WERI-Rb-1 (cell line): ENCODE data around the gene SPACDR.
A peak's percentile ranks its signal among the peaks of the same experiment; 100 is the strongest.

Experiments used
- DNase-seq: peaks from one replicate; pipeline ENCODE4 v3.0.0-alpha.2; 2020
- H3K27ac ChIP-seq: fragments of 250-450 bp; sonication (Bioruptor Pico); 2 replicates; pipeline ENCODE4 v1.5.1; 2020; ENCODE audit warnings: mild to moderate bottlenecking, moderate library complexity
- H3K27me3 ChIP-seq: fragments of 250-450 bp; sonication (Bioruptor Pico); 2 replicates; pipeline ENCODE4 v1.5.1; 2021; ENCODE audit warnings: mild to moderate bottlenecking, low read depth, moderate library complexity; ENCODE audit not compliant: insufficient read depth, severe bottlenecking
- H3K36me3 ChIP-seq: fragments of 250-450 bp; sonication (Bioruptor Pico); 2 replicates; pipeline ENCODE4 v1.5.1; 2020; ENCODE audit warnings: mild to moderate bottlenecking, moderate library complexity
- H3K4me3 ChIP-seq: 2 replicates; pipeline ENCODE4 v1.5.1; 2011; ENCODE audit warnings: low read depth, mild to moderate bottlenecking, control low read depth, low read length
- H3K9me3 ChIP-seq: fragments of 250-450 bp; sonication (Bioruptor Pico); 2 replicates; pipeline ENCODE4 v1.5.1; 2021; ENCODE audit warnings: mild to moderate bottlenecking, moderate library complexity; ENCODE audit not compliant: severe bottlenecking
- CTCF ChIP-seq: IDR thresholded peaks from 2 replicates; pipeline ENCODE4 v1.5.1; 2011; ENCODE audit warnings: low read depth, mild to moderate bottlenecking, control low read depth, inconsistent platforms, low read length

The SPACDR gene

GRCh38 chr7:100434297-100435144 is 29.5 kb downstream of the SPACDR start:
- H3K4me3 ChIP-seq: no peak overlapping the region
- H3K36me3 ChIP-seq: peaks cover 57% of the 10 kb centered on the region
- H3K27ac ChIP-seq: peak overlapping the region; percentile 88
- no peak for TF ChIP-seq CTCF
- DNase-seq: no peak
- no peaks in the 10 kb centered on the region for H3K27me3 ChIP-seq
- no peaks in the 10 kb centered on the region for H3K9me3 ChIP-seq

DNA sequence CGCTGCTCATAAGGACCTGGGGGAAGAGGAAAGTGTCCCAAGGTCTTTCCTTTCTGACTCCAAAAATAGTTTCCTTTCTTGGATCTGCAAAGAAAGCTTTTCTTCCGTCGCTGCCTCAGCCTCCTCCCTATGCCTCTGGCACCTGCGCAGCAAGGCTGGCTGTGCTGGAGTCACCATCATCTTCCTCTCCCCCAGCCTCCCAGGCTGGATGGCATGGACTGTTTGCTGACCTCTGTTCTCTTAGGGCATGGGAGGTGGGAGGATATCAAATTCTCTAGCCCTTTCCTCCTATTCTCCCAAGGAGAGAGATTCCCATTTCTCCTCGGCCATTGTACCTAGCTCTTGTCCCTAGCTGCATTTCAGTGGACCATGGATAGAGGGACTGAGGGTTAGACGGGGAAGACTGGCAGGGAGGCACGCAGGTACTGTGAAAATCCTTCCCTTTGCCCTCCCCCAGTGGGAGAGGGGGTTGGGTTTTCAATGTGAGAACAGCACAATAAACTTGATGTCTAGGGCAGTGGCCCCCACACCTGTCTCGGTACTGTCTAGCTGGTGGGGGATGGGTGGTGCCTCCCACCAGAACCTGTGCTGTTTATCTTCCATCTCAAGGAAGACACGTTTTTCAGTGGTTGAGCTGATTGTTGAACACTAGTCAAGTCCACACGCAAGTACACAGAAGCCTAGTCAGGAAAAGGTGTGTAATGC is 30.3 kb downstream of the SPACDR start:
- Histone ChIP-seq H3K4me3 (no peak overlapping the region), H3K27ac (peak overlapping the region; percentile 18; the same call in 1 of the 2 replicates), H3K36me3 (peaks cover 57% of the 10 kb centered on the region), H3K27me3 (no peaks in the 10 kb centered on the region), H3K9me3 (no peaks in the 10 kb centered on the region)
- DNase-seq: no peak
- no peak for TF ChIP-seq CTCF

DNA sequence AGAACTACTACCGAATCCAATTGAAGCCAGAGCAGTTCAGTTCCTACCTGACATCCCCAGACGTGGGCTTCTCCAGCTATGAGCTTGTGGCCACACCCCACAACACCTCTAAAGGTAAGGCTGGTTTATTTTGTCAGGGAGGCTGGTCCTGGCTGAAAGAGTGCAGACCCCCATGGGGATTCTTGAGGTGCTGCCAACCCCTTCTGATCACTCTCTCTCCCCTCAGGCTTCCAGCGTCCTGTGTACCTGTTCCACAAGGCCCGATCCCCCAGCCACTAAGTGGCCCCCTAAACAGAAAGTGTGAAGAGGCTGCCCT is 30.8 kb downstream of the SPACDR start:
- no peak for DNase-seq
- Histone ChIP-seq H3K36me3 (peaks cover 57% of the 10 kb centered on the region), H3K27me3 (no peaks in the 10 kb centered on the region), H3K9me3 (no peaks in the 10 kb centered on the region), H3K27ac (no peak overlapping the region), H3K4me3 (no peak overlapping the region)
- TF ChIP-seq CTCF: no peak

DNA sequence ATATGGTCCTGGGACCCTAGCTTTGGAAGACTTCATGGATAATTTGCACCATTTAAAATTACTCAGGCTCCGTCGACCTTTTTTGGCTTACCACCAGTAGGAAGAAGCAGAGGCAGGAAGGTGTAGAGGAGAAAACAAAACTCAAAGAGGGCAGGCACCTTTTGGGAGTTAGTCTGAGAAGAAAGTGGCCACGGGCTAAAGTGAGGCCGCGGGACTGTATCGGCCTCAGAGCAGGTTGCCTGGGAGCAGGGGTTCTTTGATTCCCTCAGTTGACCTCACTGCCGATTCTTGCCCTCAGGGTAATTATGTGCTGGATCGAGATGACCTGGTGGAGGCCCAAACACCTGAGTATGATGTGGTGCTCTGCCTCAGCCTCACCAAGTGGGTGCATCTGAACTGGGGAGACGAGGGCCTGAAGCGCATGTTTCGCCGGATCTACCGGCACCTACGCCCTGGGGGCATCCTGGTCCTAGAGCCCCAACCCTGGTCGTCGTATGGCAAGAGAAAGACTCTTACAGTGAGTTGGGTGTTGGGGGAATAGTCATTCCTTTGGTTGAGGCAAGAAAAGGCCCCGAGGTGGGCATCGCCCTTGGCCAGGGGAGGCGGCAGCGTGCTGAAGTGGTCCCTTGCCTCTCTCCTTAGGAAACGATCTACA is 31.3 kb downstream of the SPACDR start:
- no peak for TF ChIP-seq CTCF
- Histone ChIP-seq H3K27me3 (no peaks in the 10 kb centered on the region), H3K9me3 (no peaks in the 10 kb centered on the region), H3K4me3 (no peak overlapping the region), H3K27ac (no peak overlapping the region), H3K36me3 (peaks cover 57% of the 10 kb centered on the region)
- no peak for DNase-seq

DNA sequence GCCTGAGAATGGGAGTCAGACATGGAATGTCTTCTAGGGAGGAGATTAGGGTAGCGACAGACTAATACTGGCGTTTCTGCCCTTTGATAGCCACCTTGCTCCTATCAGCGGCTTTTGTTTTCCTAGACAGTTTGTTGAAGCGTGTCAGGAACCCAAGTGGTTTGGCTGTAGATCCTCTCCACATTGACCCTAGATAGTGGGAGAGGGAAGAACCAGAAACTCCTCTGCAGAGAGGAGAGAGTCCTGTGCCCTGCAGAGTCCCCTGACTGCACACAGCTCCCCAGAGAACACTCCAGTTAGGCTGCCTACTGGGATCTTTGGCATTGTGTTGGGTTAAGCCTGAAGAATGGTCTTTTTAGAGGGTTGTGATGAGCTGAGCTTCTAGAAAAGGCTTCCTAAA is 32.0 kb downstream of the SPACDR start:
- H3K4me3 ChIP-seq: no peak overlapping the region
- no peaks in the 10 kb centered on the region for H3K27me3 ChIP-seq
- no peak for DNase-seq
- no peaks in the 10 kb centered on the region for H3K9me3 ChIP-seq
- H3K27ac ChIP-seq: no peak overlapping the region
- no peak for TF ChIP-seq CTCF
- peaks cover 57% of the 10 kb centered on the region for H3K36me3 ChIP-seq
